ENCODE results near the gene SEC22B. TPM values are rescaled to one million over a fixed set of nuclear protein-coding genes. Genes with fewer than 3 reads are reported as not detected.
"Not testable (repeated sequence)": the region's sequence is repeated elsewhere in the genome, so short reads cannot be mapped to it uniquely, and the experiment has no call there.

Gene SEC22B
- total RNA-seq, 1 experiment from 2014 or later = 25.8 TPM

DNA sequence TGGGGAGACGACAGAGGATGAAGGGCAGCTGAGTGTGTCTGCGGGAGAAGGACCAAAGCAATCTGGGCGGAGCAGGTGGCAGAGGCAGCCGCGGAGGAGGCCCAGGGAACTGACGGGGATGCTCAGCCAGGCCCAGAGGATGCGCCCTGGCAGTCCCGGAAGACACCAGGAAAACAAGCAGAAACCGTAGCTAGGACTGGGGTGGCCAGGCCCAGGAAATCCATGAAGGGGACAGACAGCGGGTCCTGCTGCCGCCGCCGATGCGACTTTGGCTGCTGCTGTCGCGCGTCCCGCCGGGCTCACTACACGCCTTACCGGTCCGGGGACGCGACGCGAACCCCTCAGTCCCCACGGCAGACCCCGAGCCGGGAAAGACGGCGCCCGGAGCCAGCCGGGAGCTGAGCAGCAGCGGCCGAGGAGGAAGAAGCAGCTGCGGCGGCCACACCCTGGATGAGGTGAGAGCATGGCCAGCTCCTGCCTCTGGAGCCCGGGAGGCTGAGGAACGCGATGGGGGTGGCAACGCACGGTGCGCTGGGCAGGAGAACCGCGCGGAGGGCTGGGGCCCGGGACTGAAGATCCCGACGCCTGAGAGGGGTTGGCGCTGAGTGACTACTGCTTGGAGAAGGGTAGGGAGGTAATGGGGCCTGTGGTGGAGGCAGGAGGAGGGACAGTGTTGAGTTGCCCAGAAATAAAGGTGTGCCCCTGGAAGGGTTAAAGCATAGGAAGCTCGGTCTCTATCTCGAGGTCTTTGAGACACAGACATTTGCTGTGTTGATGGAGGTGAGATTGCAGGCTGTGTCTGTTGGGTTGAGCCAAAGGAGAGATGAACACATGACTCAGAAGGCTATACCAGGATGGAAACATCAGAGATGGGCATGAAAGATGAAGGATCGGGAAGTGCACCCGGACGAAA, 20.8 kb upstream of the SEC22B start:
- H3K4me1 Mint-ChIP-seq (ENCODE audit: low read depth, unreplicated experiment); H3K9me3 Mint-ChIP-seq (ENCODE audit: unreplicated experiment); H3K27me3 Mint-ChIP-seq (ENCODE audit: insufficient read depth, unreplicated experiment); H3K27ac Mint-ChIP-seq (ENCODE audit: unreplicated experiment); H3K27me3 ChIP-seq (replicated peaks; ENCODE audit: control insufficient read depth, insufficient read depth, low read length); H3K9me3 ChIP-seq; H3K36me3 ChIP-seq (ENCODE audit: control insufficient read depth, insufficient read depth, low read length); H3K4me1 ChIP-seq; intact Hi-C loops (cut with micrococcal nuclease; ENCODE audit: unreplicated experiment); DNase-seq; CTCF ChIA-PET; H3K36me3 Mint-ChIP-seq (ENCODE audit: insufficient read depth, unreplicated experiment); BruUV-seq (replicated peaks); POLR2A ChIA-PET: not testable (repeated sequence)
- H3K4me3 Mint-ChIP-seq (ENCODE audit: unreplicated experiment) = peak overlapping the region; percentile 58
- H3K4me3 ChIP-seq (ENCODE audit: low read depth, low read length) = peak overlapping the region; percentile 14; the same call in 1 of the 2 replicates

DNA sequence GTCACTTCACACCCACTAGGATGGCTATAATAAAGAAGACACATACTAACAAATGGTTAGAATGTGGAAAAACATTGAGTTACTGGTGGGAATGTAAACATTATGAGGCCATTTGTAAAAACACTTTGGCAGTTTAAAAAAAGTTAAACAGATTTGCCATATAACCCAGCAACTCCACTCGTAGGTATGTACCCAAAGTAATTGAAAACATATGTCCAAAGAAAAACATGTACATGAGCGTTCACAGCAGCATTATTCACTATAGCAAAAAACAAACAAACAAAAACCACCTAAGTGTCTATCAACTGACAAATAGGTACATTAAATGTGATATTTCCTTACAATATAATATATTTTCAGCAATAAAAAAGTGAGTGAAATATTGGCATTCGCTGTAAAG, 12.3 kb upstream of the SEC22B start:
- DNase-seq; H3K9me3 Mint-ChIP-seq (ENCODE audit: unreplicated experiment); H3K4me3 Mint-ChIP-seq (ENCODE audit: unreplicated experiment); H3K4me1 Mint-ChIP-seq (ENCODE audit: low read depth, unreplicated experiment); CTCF ChIA-PET; intact Hi-C loops (cut with micrococcal nuclease; ENCODE audit: unreplicated experiment); H3K9me3 ChIP-seq; H3K4me3 ChIP-seq (ENCODE audit: low read depth, low read length); BruUV-seq (replicated peaks); H3K27me3 Mint-ChIP-seq (ENCODE audit: insufficient read depth, unreplicated experiment); H3K4me1 ChIP-seq; POLR2A ChIA-PET; H3K27me3 ChIP-seq (replicated peaks; ENCODE audit: control insufficient read depth, insufficient read depth, low read length); H3K36me3 ChIP-seq (ENCODE audit: control insufficient read depth, insufficient read depth, low read length); H3K27ac Mint-ChIP-seq (ENCODE audit: unreplicated experiment); H3K36me3 Mint-ChIP-seq (ENCODE audit: insufficient read depth, unreplicated experiment): not testable (repeated sequence)

DNA sequence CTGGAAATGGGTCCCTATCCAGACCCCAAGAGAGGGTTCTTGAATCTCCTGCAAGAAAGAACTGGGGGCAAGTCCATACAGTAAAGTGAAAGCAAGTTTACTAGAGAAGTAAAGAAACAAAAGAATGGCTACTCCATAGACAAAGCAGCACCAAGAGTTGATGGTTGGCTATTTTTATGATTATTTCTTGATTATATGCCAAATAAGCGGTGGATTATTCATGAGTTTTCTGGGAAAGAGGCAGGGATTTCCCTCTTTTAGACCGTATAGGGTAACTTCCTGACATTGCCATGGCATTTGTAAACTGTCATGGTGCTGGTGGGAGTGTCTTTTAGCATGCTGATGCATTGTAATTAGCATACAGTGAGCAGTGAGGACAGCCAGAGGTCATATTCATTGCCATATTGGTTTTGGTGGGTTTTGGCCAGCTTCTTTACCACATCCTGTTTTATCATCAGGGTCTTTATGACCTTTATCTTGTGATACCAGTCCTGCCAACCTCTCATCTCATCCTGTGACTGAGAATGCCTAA, 5.9 kb upstream of the SEC22B start:
- H3K4me3 ChIP-seq (ENCODE audit: low read depth, low read length); H3K9me3 ChIP-seq; BruUV-seq (replicated peaks); H3K27me3 Mint-ChIP-seq (ENCODE audit: insufficient read depth, unreplicated experiment); POLR2A ChIA-PET; H3K4me3 Mint-ChIP-seq (ENCODE audit: unreplicated experiment); intact Hi-C loops (cut with micrococcal nuclease; ENCODE audit: unreplicated experiment); CTCF ChIA-PET; DNase-seq; H3K27me3 ChIP-seq (replicated peaks; ENCODE audit: control insufficient read depth, insufficient read depth, low read length); H3K4me1 Mint-ChIP-seq (ENCODE audit: low read depth, unreplicated experiment); H3K9me3 Mint-ChIP-seq (ENCODE audit: unreplicated experiment); H3K36me3 Mint-ChIP-seq (ENCODE audit: insufficient read depth, unreplicated experiment); H3K27ac Mint-ChIP-seq (ENCODE audit: unreplicated experiment); H3K4me1 ChIP-seq; H3K36me3 ChIP-seq (ENCODE audit: control insufficient read depth, insufficient read depth, low read length): not testable (repeated sequence)

DNA sequence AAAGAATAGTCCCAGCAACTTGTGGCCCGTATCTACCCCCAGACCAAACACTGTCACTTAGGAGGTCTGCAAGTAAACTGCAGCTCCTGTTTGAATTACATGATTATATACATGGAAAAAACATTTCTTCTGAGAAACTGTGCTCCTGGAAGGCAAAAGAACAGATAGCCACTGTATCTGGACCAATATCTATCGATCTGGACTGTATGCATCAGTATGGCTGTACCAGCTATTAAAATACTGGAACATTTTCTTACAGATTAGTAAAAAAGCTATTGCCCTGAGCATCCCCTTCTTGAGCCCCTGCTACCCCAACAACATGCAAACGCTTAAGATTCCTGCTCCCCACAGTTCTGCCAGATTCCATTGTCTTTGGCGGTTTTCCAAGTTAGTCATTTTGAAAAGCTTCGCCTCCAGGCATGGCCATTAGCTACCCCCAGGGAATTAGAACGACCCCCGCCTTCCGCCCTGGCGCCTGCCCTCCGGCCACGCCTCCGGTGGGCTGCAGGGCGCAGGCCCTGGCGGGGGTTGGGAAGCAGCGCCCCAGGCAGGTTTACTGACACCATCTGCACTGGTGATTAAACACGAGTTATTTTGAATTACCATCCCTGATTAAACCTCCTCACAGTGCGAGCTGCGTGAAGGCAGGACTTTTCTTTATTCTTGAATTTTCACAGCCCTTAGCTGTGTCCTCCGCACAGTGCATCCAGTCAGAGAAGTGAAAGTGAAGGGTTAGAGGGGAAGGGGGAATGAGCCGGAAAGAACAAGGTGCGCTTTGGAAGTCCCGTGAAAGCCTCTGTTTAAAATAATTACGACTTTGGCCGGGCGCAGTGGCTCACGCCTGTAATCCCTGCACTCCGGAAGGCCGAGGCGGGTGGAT, 3.7 kb upstream of the SEC22B start:
- H3K9me3 Mint-ChIP-seq (ENCODE audit: unreplicated experiment); H3K4me3 Mint-ChIP-seq (ENCODE audit: unreplicated experiment); CTCF ChIA-PET; H3K27me3 Mint-ChIP-seq (ENCODE audit: insufficient read depth, unreplicated experiment); H3K9me3 ChIP-seq; H3K4me1 Mint-ChIP-seq (ENCODE audit: low read depth, unreplicated experiment); H3K4me1 ChIP-seq; DNase-seq; POLR2A ChIA-PET; H3K4me3 ChIP-seq (ENCODE audit: low read depth, low read length); H3K27me3 ChIP-seq (replicated peaks; ENCODE audit: control insufficient read depth, insufficient read depth, low read length); BruUV-seq (replicated peaks); H3K27ac Mint-ChIP-seq (ENCODE audit: unreplicated experiment); H3K36me3 ChIP-seq (ENCODE audit: control insufficient read depth, insufficient read depth, low read length); intact Hi-C loops (cut with micrococcal nuclease; ENCODE audit: unreplicated experiment): not testable (repeated sequence)
- peaks cover 11% of the 10 kb centered on the region for H3K36me3 Mint-ChIP-seq (ENCODE audit: insufficient read depth, unreplicated experiment)
